ENCODE measurements around the gene APOBEC3A. TPM values are rescaled to one million over a fixed set of nuclear protein-coding genes. Genes with fewer than 3 reads are reported as not detected.

APOBEC3A gene
- total and polyA plus RNA-seq, 2 donors (not counting 1 experiment from before 2014, with no cell fraction given) = 2.8 TPM; not detected in 1

DNA sequence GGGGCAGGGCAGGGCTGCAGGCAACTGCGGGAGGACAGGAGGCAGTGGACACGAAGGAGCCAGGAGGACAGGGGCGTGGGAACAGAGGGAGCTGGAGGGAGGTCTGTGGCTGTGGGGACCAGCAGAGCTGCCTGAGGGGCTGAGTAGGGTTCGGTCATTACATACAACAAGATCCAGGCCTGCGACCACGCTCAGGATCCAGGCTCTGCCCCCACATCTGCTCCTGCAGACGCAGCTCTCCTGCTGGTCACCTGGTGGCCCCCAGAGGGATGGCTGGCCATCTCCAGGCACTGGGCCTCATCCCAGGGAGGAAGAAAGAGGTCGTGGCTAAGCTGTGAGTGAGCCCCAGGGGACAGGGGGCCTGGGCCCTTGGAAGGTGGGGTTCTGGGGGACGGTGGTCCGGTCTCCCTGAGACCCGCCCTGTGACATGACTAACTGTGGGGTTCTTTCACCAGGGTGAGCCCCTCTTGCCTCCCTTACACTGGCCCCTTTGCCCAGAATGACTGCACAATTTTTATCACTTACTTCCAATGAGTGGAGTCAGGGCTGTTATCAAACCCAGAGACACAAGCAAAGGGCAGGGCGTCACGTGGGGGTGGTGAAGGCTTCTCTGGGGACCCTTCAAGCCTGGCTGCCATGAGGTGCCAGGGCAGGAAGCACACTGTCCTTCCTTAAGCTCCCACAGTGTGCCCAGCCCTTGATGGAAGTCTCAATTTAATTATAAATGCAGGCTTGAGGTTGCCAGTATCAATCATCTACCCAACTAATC lies 6.7 kb upstream of the APOBEC3A start:
- Histone ChIP-seq H3K4me2 (replicated peaks; ENCODE audit: low read depth, low read length, poor library complexity, severe bottlenecking) (no peak overlapping the region), H3K4me3 (ENCODE audit: control extremely low read depth in 1 of 5, extremely low read depth in 1 of 5, insufficient read depth in 1 of 5, low read depth in 2 of 5, low read length in 4 of 5) (no peak overlapping the region), H3K27ac (ENCODE audit: low read length in 2 of 2) (no peak overlapping the region), H2AFZ (ENCODE audit: insufficient read depth, low read depth, low read length, poor library complexity, severe bottlenecking) (no peak overlapping the region), H3K79me2 (ENCODE audit: control insufficient read depth, insufficient read depth, low read length) (no peaks in the 10 kb centered on the region), H3K36me3 (replicated peaks in 1 of 2; ENCODE audit: control extremely low read depth in 1 of 2, control insufficient read depth in 1 of 2, extremely low read depth in 1 of 2, insufficient read depth in 2 of 2, low read length in 1 of 2) (no peaks in the 10 kb centered on the region), H3K9me3 (ENCODE audit: control extremely low read depth in 1 of 3, control insufficient read depth in 2 of 3, insufficient read depth in 1 of 3, low read length in 2 of 3) (no peaks in the 10 kb centered on the region), H3K27me3 (replicated peaks in 1 of 4; ENCODE audit: control extremely low read depth in 1 of 4, control insufficient read depth in 3 of 4, insufficient read depth in 4 of 4, low read length in 3 of 4) (peaks cover 0 to 16% (median 5%) of the 10 kb centered on the region in 4 experiments), H4K20me1 (ENCODE audit: control insufficient read depth, insufficient read depth, low read length, poor library complexity, severe bottlenecking) (no peaks in the 10 kb centered on the region), H3K9ac (ENCODE audit: low read length) (no peak overlapping the region), H3K4me1 (ENCODE audit: control insufficient read depth in 2 of 2, insufficient read depth in 2 of 2, low read length in 2 of 2) (no peaks in the 10 kb centered on the region)
- intact Hi-C loops (cut with micrococcal nuclease) = no loop called here
- TF ChIP-seq EZH2 (IDR thresholded peaks at IDR 0.05; ENCODE audit: borderline replicate concordance, insufficient read depth, low read depth, low read length, poor library complexity, severe bottlenecking) = no peak
- TF ChIP-seq CTCF (IDR thresholded peaks at IDR 0.05) = no peak
- DNase-seq = no peak
- 94% methylated on average over 8 of the region's 13 CpGs for WGBS (ENCODE audit: insufficient coverage)
- ChIA-PET POLR2A (no interaction called here), CTCF (interaction anchor here (1.0 to 2.0 kb wide), 3 partner anchors 9 to 53 kb away, joined by 3 to 6 read pairs (median 3); no protein-coding TSS in a partner anchor)
- no peak overlapping the region for H3K27ac Mint-ChIP-seq
- ATAC-seq (ENCODE audit: low read depth) = no peak
- H3K4me1 Mint-ChIP-seq = peaks cover 8% of the 10 kb centered on the region
- H3K27me3 Mint-ChIP-seq = peaks cover 26% of the 10 kb centered on the region
- no peaks in the 10 kb centered on the region for H3K9me3 Mint-ChIP-seq (ENCODE audit: insufficient read depth)
- no peak overlapping the region for H3K4me3 Mint-ChIP-seq

DNA sequence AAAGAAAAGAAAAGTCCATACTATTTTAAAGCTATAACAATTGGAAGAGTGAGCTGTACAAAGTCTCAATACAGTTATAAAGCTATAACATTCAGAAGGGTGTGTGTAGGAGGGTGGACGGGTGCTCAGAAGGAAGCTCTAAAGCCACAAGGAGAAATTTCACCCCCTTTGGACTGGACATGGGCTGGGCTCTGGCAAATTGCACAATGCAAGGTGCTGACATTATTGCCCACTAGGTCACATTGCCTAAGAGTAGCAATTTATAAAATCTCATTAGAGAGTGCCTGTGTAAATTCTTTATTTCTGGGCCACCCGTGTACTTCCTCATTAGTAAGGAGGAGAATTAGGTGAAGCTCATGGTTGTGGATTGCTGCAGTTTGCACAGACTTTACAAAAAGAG lies 5.7 kb upstream of the APOBEC3A start:
- H4K20me1 ChIP-seq (ENCODE audit: control insufficient read depth, insufficient read depth, low read length, poor library complexity, severe bottlenecking) = no peaks in the 10 kb centered on the region
- Mint-ChIP-seq H3K9me3 (ENCODE audit: insufficient read depth) (no peaks in the 10 kb centered on the region), H3K4me3 (no peak overlapping the region), H3K27me3 (peaks cover 16% of the 10 kb centered on the region), H3K27ac (no peak overlapping the region), H3K4me1 (peaks cover 8% of the 10 kb centered on the region)
- ATAC-seq (ENCODE audit: low read depth) = no peak
- no peak overlapping the region for H3K9ac ChIP-seq (ENCODE audit: low read length)
- no peaks in the 10 kb centered on the region for H3K9me3 ChIP-seq (ENCODE audit: control extremely low read depth in 1 of 3, control insufficient read depth in 2 of 3, insufficient read depth in 1 of 3, low read length in 2 of 3)
- H3K27me3 ChIP-seq (replicated peaks in 1 of 4; ENCODE audit: control extremely low read depth in 1 of 4, control insufficient read depth in 3 of 4, insufficient read depth in 4 of 4, low read length in 3 of 4) = peaks cover 0 to 13% (median 4%) of the 10 kb centered on the region in 4 experiments
- TF ChIP-seq CTCF (IDR thresholded peaks at IDR 0.05) = no peak
- TF ChIP-seq EZH2 (IDR thresholded peaks at IDR 0.05; ENCODE audit: borderline replicate concordance, insufficient read depth, low read depth, low read length, poor library complexity, severe bottlenecking) = no peak
- no peak overlapping the region for H3K4me2 ChIP-seq (replicated peaks; ENCODE audit: low read depth, low read length, poor library complexity, severe bottlenecking)
- no peak for DNase-seq
- H2AFZ ChIP-seq (ENCODE audit: insufficient read depth, low read depth, low read length, poor library complexity, severe bottlenecking) = no peak overlapping the region
- ChIA-PET POLR2A (no interaction called here), CTCF (interaction anchor here (1.1 to 2.0 kb wide), 3 partner anchors 10 to 52 kb away, joined by 3 to 6 read pairs (median 4); no protein-coding TSS in a partner anchor)
- H3K27ac ChIP-seq (ENCODE audit: low read length in 2 of 2) = no peak overlapping the region
- no peak overlapping the region for H3K4me3 ChIP-seq (ENCODE audit: control extremely low read depth in 1 of 5, extremely low read depth in 1 of 5, insufficient read depth in 1 of 5, low read depth in 2 of 5, low read length in 4 of 5)
- H3K79me2 ChIP-seq (ENCODE audit: control insufficient read depth, insufficient read depth, low read length) = no peaks in the 10 kb centered on the region
- no peaks in the 10 kb centered on the region for H3K36me3 ChIP-seq (replicated peaks in 1 of 2; ENCODE audit: control extremely low read depth in 1 of 2, control insufficient read depth in 1 of 2, extremely low read depth in 1 of 2, insufficient read depth in 2 of 2, low read length in 1 of 2)
- no peaks in the 10 kb centered on the region for H3K4me1 ChIP-seq (ENCODE audit: control insufficient read depth in 2 of 2, insufficient read depth in 2 of 2, low read length in 2 of 2)
- intact Hi-C loops (cut with micrococcal nuclease) = no loop called here
- 0% methylated on average over 1 of the region's 2 CpGs for WGBS (ENCODE audit: insufficient coverage)

Measured in B cell (primary cell).